ENCODE results near the gene ZMAT5. TPM values are rescaled to one million over a fixed set of nuclear protein-coding genes. Genes with fewer than 3 reads are reported as not detected.

The ZMAT5 gene
- total and polyA plus RNA-seq, 2 of the 13 experiments (the other 11 are each of a cell fraction or from before 2014, with no cell fraction given) = 20.7 to 27.8 TPM

GRCh38 chr22:29716814-29717545 is 49.8 kb downstream of the ZMAT5 start (continued):
- TF ChIP-seq THAP7 (CRISPR knock-in tag; IDR thresholded peaks at IDR 0.05) = peak; percentile 64; the same call in 1 of the 2 replicates
- TF ChIP-seq SOX5 (CRISPR knock-in tag; IDR thresholded peaks at IDR 0.05; ENCODE audit: borderline replicate concordance) = peak; percentile 64; the same call in 1 of the 2 replicates
- TF ChIP-seq ZFP36L2 (CRISPR knock-in tag; IDR thresholded peaks at IDR 0.05) = peak; percentile 96
- no peak for TF ChIP-seq KAT2B (IDR thresholded peaks at IDR 0.05; ENCODE audit: borderline replicate concordance, low read depth, low read length)
- TF ChIP-seq SP4 (CRISPR knock-in tag; IDR thresholded peaks at IDR 0.05) = peak; percentile 36; the same call in 1 of the 2 replicates
- no peak for TF ChIP-seq RAD51 (IDR thresholded peaks at IDR 0.05; ENCODE audit: borderline replicate concordance)
- TF ChIP-seq KDM1A (CRISPR knock-in tag; IDR thresholded peaks at IDR 0.05) = peak; percentile 67; the same call in 1 of the 2 replicates
- no peak for TF ChIP-seq AKNA (CRISPR knock-in tag; IDR thresholded peaks at IDR 0.05; ENCODE audit: borderline replicate concordance)
- peak; percentile 96 for TF ChIP-seq NKX3-1 (CRISPR knock-in tag; IDR thresholded peaks at IDR 0.05)
- no peak for TF ChIP-seq MEIS1 (CRISPR knock-in tag; IDR thresholded peaks at IDR 0.05; ENCODE audit: borderline replicate concordance)
- no peak for TF ChIP-seq GPN1 (CRISPR knock-in tag; IDR thresholded peaks at IDR 0.05; ENCODE audit: borderline replicate concordance)
- no peak for TF ChIP-seq PLRG1 (conservative IDR thresholded peaks at IDR 0.05)
- no peak for TF ChIP-seq ZHX2 (IDR thresholded peaks at IDR 0.05; ENCODE audit: low read depth)
- TF ChIP-seq ZHX2 (CRISPR knock-in tag; IDR thresholded peaks at IDR 0.05; ENCODE audit: borderline replicate concordance) = no peak
- TF ChIP-seq FOSL1 (CRISPR knock-in tag; IDR thresholded peaks at IDR 0.05; ENCODE audit: borderline replicate concordance) = no peak
- TF ChIP-seq ZNF777 (CRISPR knock-in tag; IDR thresholded peaks at IDR 0.05) = 0 out of 2 replicates have a peak, but pooled peaks have one; percentile 45
